Measurements from ENCODE around the gene IFT122.
"Not testable (repeated sequence)": the region's sequence is repeated elsewhere in the genome, so short reads cannot be mapped to it uniquely, and the experiment has no call there.

IFT122 gene

GRCh38 chr3:129495006-129495639, 55.1 kb downstream of the IFT122 start:
- DNase-seq: not testable (repeated sequence)

DNA sequence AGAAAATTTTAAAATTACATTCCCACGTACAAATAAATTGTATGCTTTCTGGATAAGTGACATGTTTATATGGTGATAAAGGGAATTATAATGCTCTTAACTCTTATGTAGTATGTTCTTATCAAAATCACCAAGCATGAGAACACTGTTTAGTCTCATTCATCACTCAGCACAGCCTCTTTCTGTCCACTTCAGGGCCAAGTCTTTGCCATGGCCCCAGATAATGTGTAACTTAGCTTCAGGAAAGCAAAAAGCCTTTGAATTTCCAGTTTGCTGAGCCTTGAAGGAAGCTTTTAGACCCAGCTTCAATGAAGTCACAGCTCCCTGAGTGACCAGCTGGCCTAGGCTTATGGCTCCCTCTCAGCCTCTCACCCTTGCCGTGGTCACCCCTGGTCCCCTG, 57.9 kb downstream of the IFT122 start:
- DNase-seq: not testable (repeated sequence)

DNA sequence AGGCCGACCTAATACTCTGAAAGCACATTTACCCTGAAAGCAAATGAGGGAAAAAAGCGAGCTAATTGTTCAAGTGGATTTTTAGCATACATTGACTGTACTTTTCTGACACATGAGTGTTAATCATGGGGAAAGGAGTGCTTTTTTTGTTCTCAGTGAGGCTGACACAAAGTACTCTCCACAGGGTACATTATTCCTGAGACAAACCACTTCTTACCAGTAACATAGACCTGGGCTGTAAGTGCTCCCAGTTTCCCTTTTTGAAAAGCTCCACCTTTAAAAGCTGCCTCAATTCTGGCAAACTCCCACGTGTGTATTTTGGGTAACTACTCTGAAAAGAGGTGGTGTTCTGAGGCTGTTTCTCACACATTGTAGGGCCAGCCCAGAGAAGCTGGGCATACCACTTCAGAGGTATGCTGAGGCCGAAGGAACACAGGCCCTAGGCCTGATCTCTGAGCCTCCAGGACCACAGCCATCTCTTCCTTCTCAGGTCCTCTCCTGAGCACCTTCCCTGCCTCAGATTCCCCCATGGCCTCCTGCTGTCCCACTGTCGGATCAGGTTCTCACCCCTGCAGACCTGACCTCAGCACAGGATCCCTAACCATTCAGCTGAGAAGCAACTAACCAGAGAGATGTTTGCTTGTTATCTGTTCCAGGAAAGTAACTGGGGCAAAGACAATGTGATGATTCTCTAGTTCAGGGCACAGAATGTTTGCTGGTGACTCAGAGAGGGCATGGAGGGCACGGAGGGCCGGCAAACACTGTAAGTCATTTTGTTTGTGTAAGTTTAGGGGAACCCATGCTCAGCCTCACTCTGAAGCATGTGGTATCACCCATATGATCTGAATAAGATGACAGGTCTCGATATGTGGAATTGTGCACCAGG, 58.8 kb downstream of the IFT122 start:
- not testable (repeated sequence) for DNase-seq

DNA sequence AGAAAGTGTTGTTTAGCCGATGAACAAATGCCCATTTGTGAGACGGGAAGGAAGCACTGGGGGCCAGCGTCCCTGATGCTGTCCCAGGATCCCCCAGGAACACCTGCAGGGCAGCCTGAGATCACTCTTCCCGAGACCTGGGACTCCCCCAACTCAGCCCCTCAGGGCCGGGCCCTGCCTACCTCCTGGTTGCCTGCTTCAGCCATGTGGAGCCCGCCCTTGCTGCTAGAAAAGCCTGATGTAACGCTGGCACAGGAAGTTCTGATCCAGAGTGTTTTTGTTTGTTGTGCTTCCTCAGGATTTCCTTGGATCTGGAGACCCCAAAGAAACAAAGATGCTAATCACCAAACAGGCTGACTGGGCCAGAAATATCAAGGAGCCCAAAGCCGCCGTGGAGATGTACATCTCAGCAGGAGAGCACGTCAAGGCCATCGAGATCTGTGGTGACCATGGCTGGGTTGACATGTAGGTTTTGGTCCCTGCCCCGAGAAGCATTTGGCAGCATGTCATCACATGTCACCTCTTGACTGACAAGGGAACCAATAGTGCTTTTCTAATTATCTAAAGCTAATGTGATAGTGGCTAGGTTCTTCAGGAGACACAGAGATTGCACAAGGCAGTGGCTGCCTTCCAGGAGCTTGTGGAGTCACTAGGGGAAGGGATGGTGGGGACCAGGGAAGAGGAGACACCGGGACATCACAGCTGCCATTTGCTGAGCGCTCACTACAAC, 59.7 kb downstream of the IFT122 start:
- not testable (repeated sequence) for DNase-seq

GRCh38 chr3:129500334-129500658, 60.3 kb downstream of the IFT122 start:
- DNase-seq: no peak

DNA sequence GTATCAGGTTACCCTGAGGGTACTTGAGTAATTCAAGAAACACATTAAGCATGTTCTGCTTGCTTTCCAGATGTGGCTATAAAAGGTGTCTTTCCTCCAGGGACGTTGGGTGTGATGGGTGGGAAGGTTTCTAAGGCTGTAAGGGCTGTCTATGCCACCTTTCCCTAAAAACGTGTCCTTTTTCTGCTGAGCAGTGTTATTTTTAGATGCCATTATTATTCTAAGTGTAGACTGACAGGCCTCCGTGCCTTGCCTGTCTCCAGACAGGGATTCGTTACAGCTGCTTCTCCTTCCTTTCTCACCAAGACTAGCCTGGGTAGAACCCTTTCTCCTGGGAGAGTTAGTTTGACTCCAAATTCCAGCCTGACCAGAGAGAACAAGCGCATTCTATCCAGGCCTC, 61.6 kb downstream of the IFT122 start:
- no peak for DNase-seq

- DNase-seq: peak in 1 of 51 donors; percentile 36
Measured at GRCh38 chr3:129502641-129503408, 62.8 kb downstream of the IFT122 start.

GRCh38 chr3:129503471-129504291, 63.7 kb downstream of the IFT122 start:
- DNase-seq: peak in 1 of 51 donors; percentile 53

- no peak for DNase-seq
Measured at GRCh38 chr3:129504471-129505100, 64.6 kb downstream of the IFT122 start.

GRCh38 chr3:129505341-129505740, 65.3 kb downstream of the IFT122 start:
- DNase-seq: no peak

DNA sequence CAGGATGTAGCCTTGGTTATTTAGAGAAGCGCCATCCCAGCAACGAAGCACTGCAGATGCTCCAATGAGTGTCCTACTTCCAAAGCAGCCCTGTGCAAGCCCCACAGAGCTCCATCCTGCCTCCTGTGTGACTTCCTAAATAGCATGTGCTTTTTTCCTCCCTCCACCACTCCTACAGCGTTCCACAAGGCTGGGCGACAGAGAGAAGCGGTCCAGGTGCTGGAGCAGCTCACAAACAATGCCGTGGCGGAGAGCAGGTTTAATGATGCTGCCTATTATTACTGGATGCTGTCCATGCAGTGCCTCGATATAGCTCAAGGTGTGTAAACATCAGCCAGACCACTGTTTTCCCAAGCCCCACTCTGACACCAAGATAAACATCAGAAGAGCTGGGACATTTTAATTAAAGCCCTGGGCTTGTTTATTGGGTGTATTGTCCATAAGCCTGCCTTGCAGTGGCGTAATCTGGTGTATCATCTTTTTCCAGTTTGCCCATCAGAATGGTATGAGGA, 66.3 kb downstream of the IFT122 start:
- DNase-seq: no peak

- peak in 39 of 51 donors; percentile 7 to 77 (median 39) for DNase-seq
Measured at GRCh38 chr3:129507181-129507831, 67.3 kb downstream of the IFT122 start.

DNA sequence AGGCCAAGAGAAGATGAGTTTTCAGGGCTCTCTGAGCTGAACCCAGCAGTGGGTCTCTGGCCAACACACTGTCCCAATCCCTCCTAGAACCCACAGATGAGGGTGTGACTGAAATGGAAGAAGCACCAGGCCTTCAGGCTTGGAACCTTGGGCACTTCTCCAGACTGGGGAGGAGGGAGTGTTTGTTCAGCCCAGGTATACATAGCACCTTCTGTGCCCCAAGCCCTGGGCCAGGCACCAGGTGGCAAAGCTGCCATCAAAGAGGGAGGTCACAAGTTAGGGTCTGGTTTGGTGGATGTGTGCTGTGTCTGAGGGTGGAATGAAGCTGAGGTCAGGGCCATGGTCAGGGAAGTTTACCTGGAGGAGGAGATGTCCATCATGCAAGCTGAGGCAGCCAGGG, 72.6 kb downstream of the IFT122 start:
- DNase-seq: no peak

- no peak for DNase-seq
Measured at GRCh38 chr3:129513705-129514104, 73.7 kb downstream of the IFT122 start.

- peak in 1 of 51 donors; percentile 6 for DNase-seq
Measured at GRCh38 chr3:129514110-129514509, 74.1 kb downstream of the IFT122 start.

- no peak for DNase-seq
Measured at GRCh38 chr3:129514563-129514962, 74.5 kb downstream of the IFT122 start.

DNA sequence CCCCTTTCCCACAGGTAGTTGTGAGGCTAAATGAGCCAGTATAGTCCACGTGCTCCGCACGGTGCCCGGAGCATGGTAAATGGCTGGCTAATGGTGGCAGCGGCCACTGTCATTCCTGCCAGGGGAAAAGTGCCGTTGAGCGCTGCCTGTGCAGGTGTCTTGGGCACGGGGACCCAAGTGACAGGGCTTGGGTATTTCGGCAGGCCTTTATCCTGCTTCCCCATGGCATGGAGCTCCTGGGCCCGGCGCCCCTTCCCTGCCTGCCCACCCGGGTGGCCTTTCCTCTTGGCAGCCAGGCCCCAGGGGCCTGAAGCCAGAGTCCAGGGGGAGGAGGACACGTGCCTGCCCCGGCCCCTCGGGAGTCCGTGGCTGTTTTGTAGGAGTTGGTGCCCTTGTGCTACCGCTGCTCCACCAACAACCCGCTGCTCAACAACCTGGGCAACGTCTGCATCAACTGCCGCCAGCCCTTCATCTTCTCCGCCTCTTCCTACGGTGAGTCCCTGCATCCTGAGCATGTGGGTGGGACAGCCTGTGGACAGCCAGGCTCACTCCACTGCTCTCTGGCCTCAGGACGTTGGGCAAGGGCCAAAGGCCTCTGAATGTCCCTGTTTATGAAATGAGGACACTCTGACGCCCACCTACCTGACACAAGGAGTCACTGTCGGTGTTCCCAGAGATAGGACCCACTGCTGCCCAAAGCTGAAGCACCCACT, 75.2 kb downstream of the IFT122 start:
- not testable (repeated sequence) for DNase-seq

DNA sequence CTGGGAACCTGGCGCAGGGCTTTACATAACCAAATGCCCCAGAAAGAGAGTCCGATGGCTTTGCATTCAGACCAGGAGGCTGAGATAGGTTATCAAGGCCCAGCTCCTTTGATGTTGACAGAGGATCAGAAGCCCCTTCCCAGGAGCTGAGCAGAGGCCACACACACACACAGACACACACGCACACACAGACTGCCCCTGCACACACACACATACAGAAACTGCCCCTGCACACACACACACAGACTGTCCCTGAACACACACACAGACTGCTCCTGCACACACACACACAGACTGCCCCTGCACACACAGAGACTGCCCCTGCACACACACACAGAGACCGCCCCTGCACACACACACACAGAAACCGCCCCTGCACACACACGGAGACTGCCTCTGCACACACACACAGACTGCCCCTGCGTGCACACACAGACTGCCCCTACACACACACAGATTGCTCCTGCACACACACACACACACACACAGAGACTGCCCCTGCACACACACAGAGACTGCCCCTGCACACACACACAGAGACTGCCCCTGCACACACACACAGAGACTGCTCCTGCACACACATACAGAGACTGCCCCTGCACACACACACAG, 75.9 kb downstream of the IFT122 start:
- not testable (repeated sequence) for DNase-seq
